DND-41 (cell line): ENCODE results near the gene GMFB.

Experiments
- CTCF ChIP-seq: IDR thresholded peaks from 2 replicates; pipeline ENCODE4 v1.5.1; 2012; ENCODE audit warnings: borderline replicate concordance, low read length, moderate library complexity, mild to moderate bottlenecking; ENCODE audit not compliant: poor library complexity, severe bottlenecking; ENCODE audit errors: extremely low read depth
- EZH2 ChIP-seq: IDR thresholded peaks from 3 replicates; pipeline ENCODE4 v1.6.1; 2012; ENCODE audit warnings: borderline replicate concordance, low read depth, mild to moderate bottlenecking, moderate library complexity, low read length, inconsistent platforms; ENCODE audit not compliant: severe bottlenecking

- TF ChIP-seq EZH2 (no peak), CTCF (no peak)
Observed at GRCh38 chr14:54467280-54467679, 21.5 kb downstream of the GMFB start.
